HepG2 (cell line): ENCODE measurements around the gene CCM2. TPM values are rescaled to one million over a fixed set of nuclear protein-coding genes. Genes with fewer than 3 reads are reported as not detected.
A peak's percentile ranks its signal among the peaks of the same experiment; 100 is the strongest.

Source experiments
- FOXO1 ChIP-seq: sonication (generic); formaldehyde crosslinking; IDR thresholded peaks from 2 replicates; pipeline ENCODE4 v1.4.0; 2020; ENCODE audit warnings: missing genetic modification reagents
- HNF4G ChIP-seq, 2 experiments: sonication (generic) in 1 of 2; formaldehyde crosslinking in 1 of 2; IDR thresholded peaks; 2 replicates each; pipeline versions ENCODE4 v1.4.0 to v1.6.1; 2011 to 2020; ENCODE audit warnings: borderline replicate concordance in 2 of 2, low read depth in 2 of 2, mild to moderate bottlenecking in 2 of 2, low read length in 1 of 2, missing genetic modification reagents in 1 of 2, moderate library complexity in 1 of 2
- POGZ ChIP-seq: sonication (generic); formaldehyde crosslinking; IDR thresholded peaks from 2 replicates; pipeline ENCODE4 v1.4.0; 2020; ENCODE audit warnings: mild to moderate bottlenecking, missing genetic modification reagents
- ZNF235 ChIP-seq: sonication (generic); formaldehyde crosslinking; IDR thresholded peaks from 2 replicates; pipeline ENCODE4 v1.8.1; 2023; ENCODE audit warnings: mild to moderate bottlenecking, missing genetic modification reagents, borderline replicate concordance
- ZNF24 ChIP-seq: fragments of 450-650 bp; IDR thresholded peaks from 2 replicates; pipeline ENCODE4 v1.6.1; 2017; ENCODE audit warnings: antibody characterized with exemption, mild to moderate bottlenecking
- ZNF891 ChIP-seq: sonication (generic); formaldehyde crosslinking; IDR thresholded peaks from 2 replicates; pipeline ENCODE4 v1.5.0; 2020; ENCODE audit warnings: mild to moderate bottlenecking, missing genetic modification reagents
- polyA plus RNA-seq, 8 experiments: library from polyadenylated mRNA; depleted of rRNA in 3 of 8; stranded (reverse) in 7 of 8; unstranded in 1 of 8; fragments of >200 nt; fragmentation: Illumina TruSeq in 4 of 8; extraction: Trizol in 4 of 8; gene quantifications; 2 replicates each; pipeline versions ENCODE4 v1.2.1 to v1.2.3, GENCODE V29; 2011 to 2016; ENCODE audit warnings: low read depth in 4 of 8, missing spikeins in 1 of 8, mixed read lengths in 1 of 8; ENCODE audit not compliant: insufficient read depth in 1 of 8
- total RNA-seq, 5 experiments: library from RNA; depleted of rRNA; stranded (reverse); fragments of >200 nt; fragmentation: Illumina TruSeq; extraction: Trizol; gene quantifications; 2 replicates each; pipeline ENCODE4 v1.2.3, GENCODE V29; 2016; ENCODE audit warnings: low read depth in 1 of 5
- TF ChIP-seq, protein P1 (sequence below), 2 experiments: sonication (generic) in 1 of 2; formaldehyde crosslinking in 1 of 2; IDR thresholded peaks; 2 replicates each; pipeline versions ENCODE4 v1.4.0 to v1.6.1; 2016 to 2020; ENCODE audit warnings: borderline replicate concordance in 1 of 2, low read depth in 1 of 2, mild to moderate bottlenecking in 1 of 2, missing genetic modification reagents in 1 of 2
- TF ChIP-seq, protein P2 (sequence below): sonication (generic); formaldehyde crosslinking; IDR thresholded peaks from 2 replicates; pipeline ENCODE4 v1.5.1; 2020; ENCODE audit warnings: mild to moderate bottlenecking, missing genetic modification reagents, moderate library complexity
- TF ChIP-seq, protein P3 (sequence below): sonication (generic); formaldehyde crosslinking; conservative IDR thresholded peaks from 2 replicates; pipeline ENCODE4 v1.8.1; 2023; ENCODE audit warnings: missing genetic modification reagents
- TF ChIP-seq, protein P4 (sequence below): IDR thresholded peaks from 2 replicates; pipeline ENCODE4 v1.6.1; 2016; ENCODE audit warnings: mild to moderate bottlenecking, missing biosample characterization, missing genetic modification reagents
- TF ChIP-seq, protein P5 (sequence below): sonication (generic); formaldehyde crosslinking; IDR thresholded peaks from 2 replicates; pipeline ENCODE4 v1.9.0; 2021; ENCODE audit warnings: missing genetic modification reagents, mild to moderate bottlenecking, borderline replicate concordance
- TF ChIP-seq, protein P6 (sequence below): sonication (generic); formaldehyde crosslinking; IDR thresholded peaks from 2 replicates; pipeline ENCODE4 v1.4.0; 2020; ENCODE audit warnings: mild to moderate bottlenecking, missing genetic modification reagents

CCM2 gene
- total and polyA plus RNA-seq, 2 of the 13 experiments (the other 11 are each of a cell fraction or from before 2014, with no cell fraction given): 13.7 to 15.8 TPM

DNA sequence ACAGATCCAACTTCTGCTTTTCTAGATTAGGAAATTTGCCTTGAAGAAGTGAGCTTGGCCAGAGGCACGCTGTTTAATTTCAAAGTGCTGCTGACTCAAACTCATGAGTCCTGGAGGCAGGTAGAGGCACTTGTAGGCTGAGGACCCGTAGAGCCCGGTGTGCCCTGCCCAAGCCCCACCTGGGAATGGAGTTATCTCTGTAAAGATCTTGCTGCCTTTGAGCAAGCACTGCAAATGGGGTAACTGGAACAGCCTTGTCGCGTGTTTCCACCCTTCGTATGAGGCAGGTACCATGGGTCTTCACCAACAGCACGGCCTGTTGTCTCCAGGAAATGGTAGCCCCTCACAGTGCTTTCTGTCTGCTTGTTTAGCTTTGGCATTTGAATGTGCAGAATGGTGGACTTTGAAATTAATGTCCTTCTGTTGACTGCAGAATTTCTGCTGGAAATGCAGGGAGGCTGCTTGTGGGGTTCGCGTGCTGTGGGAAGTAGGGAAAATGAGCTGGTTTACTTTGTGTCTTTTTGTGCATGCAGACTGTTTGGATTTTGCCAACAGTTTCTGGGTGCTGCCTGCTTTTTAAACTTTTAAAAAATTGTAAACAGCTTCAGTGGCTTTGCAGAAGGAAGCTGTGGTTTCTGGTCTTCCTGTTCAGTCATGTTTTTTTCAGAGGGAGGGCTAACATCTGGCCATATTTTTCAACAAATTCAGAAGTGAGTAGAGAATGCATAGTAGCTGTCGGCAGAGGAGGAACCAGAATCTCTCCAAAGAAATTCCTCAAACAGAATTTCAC, 27.2 kb downstream of the CCM2 start (continued):
- TF ChIP-seq, protein P1, sequence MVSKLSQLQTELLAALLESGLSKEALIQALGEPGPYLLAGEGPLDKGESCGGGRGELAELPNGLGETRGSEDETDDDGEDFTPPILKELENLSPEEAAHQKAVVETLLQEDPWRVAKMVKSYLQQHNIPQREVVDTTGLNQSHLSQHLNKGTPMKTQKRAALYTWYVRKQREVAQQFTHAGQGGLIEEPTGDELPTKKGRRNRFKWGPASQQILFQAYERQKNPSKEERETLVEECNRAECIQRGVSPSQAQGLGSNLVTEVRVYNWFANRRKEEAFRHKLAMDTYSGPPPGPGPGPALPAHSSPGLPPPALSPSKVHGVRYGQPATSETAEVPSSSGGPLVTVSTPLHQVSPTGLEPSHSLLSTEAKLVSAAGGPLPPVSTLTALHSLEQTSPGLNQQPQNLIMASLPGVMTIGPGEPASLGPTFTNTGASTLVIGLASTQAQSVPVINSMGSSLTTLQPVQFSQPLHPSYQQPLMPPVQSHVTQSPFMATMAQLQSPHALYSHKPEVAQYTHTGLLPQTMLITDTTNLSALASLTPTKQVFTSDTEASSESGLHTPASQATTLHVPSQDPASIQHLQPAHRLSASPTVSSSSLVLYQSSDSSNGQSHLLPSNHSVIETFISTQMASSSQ (IDR thresholded peaks at IDR 0.05; ENCODE audit: low read depth): no peak
- TF ChIP-seq, protein P1 (CRISPR knock-in tag; IDR thresholded peaks at IDR 0.05; ENCODE audit: borderline replicate concordance): no peak
- TF ChIP-seq, protein P2, sequence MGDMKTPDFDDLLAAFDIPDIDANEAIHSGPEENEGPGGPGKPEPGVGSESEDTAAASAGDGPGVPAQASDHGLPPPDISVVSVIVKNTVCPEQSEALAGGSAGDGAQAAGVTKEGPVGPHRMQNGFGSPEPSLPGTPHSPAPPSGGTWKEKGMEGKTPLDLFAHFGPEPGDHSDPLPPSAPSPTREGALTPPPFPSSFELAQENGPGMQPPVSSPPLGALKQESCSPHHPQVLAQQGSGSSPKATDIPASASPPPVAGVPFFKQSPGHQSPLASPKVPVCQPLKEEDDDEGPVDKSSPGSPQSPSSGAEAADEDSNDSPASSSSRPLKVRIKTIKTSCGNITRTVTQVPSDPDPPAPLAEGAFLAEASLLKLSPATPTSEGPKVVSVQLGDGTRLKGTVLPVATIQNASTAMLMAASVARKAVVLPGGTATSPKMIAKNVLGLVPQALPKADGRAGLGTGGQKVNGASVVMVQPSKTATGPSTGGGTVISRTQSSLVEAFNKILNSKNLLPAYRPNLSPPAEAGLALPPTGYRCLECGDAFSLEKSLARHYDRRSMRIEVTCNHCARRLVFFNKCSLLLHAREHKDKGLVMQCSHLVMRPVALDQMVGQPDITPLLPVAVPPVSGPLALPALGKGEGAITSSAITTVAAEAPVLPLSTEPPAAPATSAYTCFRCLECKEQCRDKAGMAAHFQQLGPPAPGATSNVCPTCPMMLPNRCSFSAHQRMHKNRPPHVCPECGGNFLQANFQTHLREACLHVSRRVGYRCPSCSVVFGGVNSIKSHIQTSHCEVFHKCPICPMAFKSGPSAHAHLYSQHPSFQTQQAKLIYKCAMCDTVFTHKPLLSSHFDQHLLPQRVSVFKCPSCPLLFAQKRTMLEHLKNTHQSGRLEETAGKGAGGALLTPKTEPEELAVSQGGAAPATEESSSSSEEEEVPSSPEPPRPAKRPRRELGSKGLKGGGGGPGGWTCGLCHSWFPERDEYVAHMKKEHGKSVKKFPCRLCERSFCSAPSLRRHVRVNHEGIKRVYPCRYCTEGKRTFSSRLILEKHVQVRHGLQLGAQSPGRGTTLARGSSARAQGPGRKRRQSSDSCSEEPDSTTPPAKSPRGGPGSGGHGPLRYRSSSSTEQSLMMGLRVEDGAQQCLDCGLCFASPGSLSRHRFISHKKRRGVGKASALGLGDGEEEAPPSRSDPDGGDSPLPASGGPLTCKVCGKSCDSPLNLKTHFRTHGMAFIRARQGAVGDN: peak; percentile 43
- no peak for TF ChIP-seq POGZ (CRISPR knock-in tag)
- TF ChIP-seq ZNF24: no peak
- TF ChIP-seq, protein P3, sequence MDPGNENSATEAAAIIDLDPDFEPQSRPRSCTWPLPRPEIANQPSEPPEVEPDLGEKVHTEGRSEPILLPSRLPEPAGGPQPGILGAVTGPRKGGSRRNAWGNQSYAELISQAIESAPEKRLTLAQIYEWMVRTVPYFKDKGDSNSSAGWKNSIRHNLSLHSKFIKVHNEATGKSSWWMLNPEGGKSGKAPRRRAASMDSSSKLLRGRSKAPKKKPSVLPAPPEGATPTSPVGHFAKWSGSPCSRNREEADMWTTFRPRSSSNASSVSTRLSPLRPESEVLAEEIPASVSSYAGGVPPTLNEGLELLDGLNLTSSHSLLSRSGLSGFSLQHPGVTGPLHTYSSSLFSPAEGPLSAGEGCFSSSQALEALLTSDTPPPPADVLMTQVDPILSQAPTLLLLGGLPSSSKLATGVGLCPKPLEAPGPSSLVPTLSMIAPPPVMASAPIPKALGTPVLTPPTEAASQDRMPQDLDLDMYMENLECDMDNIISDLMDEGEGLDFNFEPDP: no peak
- no peak for TF ChIP-seq ZNF891 (CRISPR knock-in tag)
- 0 out of 2 replicates have a peak, but pooled peaks have one; percentile 46 for TF ChIP-seq FOXO1 (CRISPR knock-in tag)
- TF ChIP-seq, protein P4, sequence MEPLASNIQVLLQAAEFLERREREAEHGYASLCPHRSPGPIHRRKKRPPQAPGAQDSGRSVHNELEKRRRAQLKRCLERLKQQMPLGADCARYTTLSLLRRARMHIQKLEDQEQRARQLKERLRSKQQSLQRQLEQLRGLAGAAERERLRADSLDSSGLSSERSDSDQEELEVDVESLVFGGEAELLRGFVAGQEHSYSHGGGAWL (CRISPR knock-in tag): no peak
- TF ChIP-seq, protein P5, sequence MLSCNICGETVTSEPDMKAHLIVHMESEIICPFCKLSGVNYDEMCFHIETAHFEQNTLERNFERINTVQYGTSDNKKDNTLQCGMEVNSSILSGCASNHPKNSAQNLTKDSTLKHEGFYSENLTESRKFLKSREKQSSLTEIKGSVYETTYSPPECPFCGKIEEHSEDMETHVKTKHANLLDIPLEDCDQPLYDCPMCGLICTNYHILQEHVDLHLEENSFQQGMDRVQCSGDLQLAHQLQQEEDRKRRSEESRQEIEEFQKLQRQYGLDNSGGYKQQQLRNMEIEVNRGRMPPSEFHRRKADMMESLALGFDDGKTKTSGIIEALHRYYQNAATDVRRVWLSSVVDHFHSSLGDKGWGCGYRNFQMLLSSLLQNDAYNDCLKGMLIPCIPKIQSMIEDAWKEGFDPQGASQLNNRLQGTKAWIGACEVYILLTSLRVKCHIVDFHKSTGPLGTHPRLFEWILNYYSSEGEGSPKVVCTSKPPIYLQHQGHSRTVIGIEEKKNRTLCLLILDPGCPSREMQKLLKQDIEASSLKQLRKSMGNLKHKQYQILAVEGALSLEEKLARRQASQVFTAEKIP (CRISPR knock-in tag): no peak
- TF ChIP-seq HNF4G (IDR thresholded peaks at IDR 0.05; ENCODE audit: borderline replicate concordance, low read depth, low read length): 0 out of 2 replicates have a peak, but pooled peaks have one; percentile 13
- TF ChIP-seq HNF4G (CRISPR knock-in tag; IDR thresholded peaks at IDR 0.05; ENCODE audit: borderline replicate concordance, low read depth): no peak; the same call in 1 of the 2 replicates
- no peak for TF ChIP-seq ZNF235
- TF ChIP-seq, protein P6, sequence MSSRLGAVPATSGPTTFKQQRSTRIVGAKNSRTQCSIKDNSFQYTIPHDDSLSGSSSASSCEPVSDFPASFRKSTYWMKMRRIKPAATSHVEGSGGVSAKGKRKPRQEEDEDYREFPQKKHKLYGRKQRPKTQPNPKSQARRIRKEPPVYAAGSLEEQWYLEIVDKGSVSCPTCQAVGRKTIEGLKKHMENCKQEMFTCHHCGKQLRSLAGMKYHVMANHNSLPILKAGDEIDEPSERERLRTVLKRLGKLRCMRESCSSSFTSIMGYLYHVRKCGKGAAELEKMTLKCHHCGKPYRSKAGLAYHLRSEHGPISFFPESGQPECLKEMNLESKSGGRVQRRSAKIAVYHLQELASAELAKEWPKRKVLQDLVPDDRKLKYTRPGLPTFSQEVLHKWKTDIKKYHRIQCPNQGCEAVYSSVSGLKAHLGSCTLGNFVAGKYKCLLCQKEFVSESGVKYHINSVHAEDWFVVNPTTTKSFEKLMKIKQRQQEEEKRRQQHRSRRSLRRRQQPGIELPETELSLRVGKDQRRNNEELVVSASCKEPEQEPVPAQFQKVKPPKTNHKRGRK (CRISPR knock-in tag): no peak
